ENCODE measurements around the gene KREMEN2. TPM values are rescaled to one million over a fixed set of nuclear protein-coding genes. Genes with fewer than 3 reads are reported as not detected.

The KREMEN2 gene
- total and polyA plus RNA-seq, 2 of the 13 experiments (the other 11 are each of a cell fraction or from before 2014, with no cell fraction given) = 0.48 to 1.2 TPM

- TF ChIP-seq ZNF513 (CRISPR knock-in tag; conservative IDR thresholded peaks at IDR 0.05) (no peak), MLLT10 (CRISPR knock-in tag; IDR thresholded peaks at IDR 0.05) (no peak), ZNF282 (IDR thresholded peaks at IDR 0.05; ENCODE audit: partially characterized antibody) (no peak), ZBTB4 (CRISPR knock-in tag; IDR thresholded peaks at IDR 0.05; ENCODE audit: borderline replicate concordance) (no peak), KMT2B (CRISPR knock-in tag; IDR thresholded peaks at IDR 0.05) (no peak), LRRFIP1 (CRISPR knock-in tag; conservative IDR thresholded peaks at IDR 0.05) (no peak), ZNF577 (CRISPR knock-in tag; IDR thresholded peaks at IDR 0.05; ENCODE audit: borderline replicate concordance, low read depth) (no peak), HNRNPUL1 (IDR thresholded peaks at IDR 0.05; ENCODE audit: low read depth, low read length) (no peak), ELF4 (CRISPR knock-in tag; IDR thresholded peaks at IDR 0.05; ENCODE audit: borderline replicate concordance) (0 out of 2 replicates have a peak, but pooled peaks have one; percentile 2), EEA1 (CRISPR knock-in tag; IDR thresholded peaks at IDR 0.05; ENCODE audit: borderline replicate concordance) (no peak), SAP130 (CRISPR knock-in tag; IDR thresholded peaks at IDR 0.05; ENCODE audit: low read depth) (peak; percentile 68), NFIB (CRISPR knock-in tag; IDR thresholded peaks at IDR 0.05; ENCODE audit: borderline replicate concordance) (no peak), RFXANK (CRISPR knock-in tag; IDR thresholded peaks at IDR 0.05) (no peak), ZKSCAN5 (CRISPR knock-in tag; IDR thresholded peaks at IDR 0.05) (no peak), PATZ1 (CRISPR knock-in tag; IDR thresholded peaks at IDR 0.05) (no peak; the same call in 1 of the 2 replicates), E2F5 (CRISPR knock-in tag; conservative IDR thresholded peaks at IDR 0.05) (no peak), ATAD3A (CRISPR knock-in tag; IDR thresholded peaks at IDR 0.05) (no peak), ZNF180 (CRISPR knock-in tag; IDR thresholded peaks at IDR 0.05; ENCODE audit: borderline replicate concordance, low read depth) (no peak)
Observed at GRCh38 chr16:2981177-2981898, 17.3 kb downstream of the KREMEN2 start (continued).

Measured in HepG2 (cell line).